Hepatocyte (in vitro differentiated cells): ENCODE data around the gene TRAF1.

Experiments
- EZH2 ChIP-seq: fragments of 200-600 bp; sonication (generic); IDR thresholded peaks from 2 replicates; pipeline ENCODE4 v1.6.1; 2016; ENCODE audit warnings: antibody characterized with exemption, mild to moderate bottlenecking, borderline replicate concordance
- EZH2phosphoT487 ChIP-seq: fragments of 200-600 bp; sonication (generic); IDR thresholded peaks from one replicate; pipeline ENCODE4 v1.6.1; 2018; ENCODE audit warnings: antibody characterized with exemption, mild to moderate bottlenecking, low read depth, moderate library complexity; ENCODE audit not compliant: unreplicated experiment, severe bottlenecking
- TF ChIP-seq, protein P1 (sequence below): fragments of 200-600 bp; sonication (generic); IDR thresholded peaks from 2 replicates; pipeline ENCODE4 v1.5.1; 2016; ENCODE audit warnings: antibody characterized with exemption, mild to moderate bottlenecking; ENCODE audit not compliant: poor library complexity

DNA sequence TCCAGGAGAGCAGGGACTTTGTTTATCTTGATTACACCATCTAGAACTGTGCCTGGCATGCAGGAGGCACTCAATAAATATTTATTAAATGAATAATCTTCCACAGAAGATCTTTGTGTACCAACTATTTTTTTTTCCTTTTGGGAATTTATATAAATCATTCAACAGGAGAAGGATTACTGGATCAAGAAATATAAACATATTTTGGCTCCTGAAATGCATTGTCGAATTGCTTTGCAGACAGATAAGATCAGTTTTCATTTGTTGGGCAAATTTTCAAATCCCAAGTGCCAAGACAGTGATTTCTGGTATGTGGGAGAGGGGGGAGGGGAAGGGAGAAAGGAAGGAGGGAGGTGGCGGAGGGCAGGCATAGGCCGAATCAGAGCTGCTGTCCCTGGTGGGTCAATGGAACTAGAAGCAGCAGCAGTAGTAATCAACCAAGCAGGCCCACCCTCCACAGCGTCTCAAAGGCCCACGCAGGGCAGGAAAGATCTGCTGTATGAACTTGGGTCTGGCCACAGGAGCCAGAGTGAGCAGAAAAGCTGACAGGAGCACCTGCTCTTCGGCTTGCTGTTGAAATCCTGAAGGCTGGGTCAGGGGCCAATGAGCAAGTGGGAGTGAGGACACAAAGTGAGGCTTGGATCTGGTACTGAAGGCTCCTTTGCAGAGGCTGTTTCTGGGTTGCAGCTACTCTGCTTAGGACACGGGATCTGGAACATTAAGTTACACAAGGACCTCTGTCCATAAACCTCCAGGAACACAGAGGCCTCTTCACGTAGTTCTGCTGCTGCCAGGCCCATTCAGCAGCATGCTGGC, 15.8 kb upstream of the TRAF1 start:
- TF ChIP-seq, protein P1, sequence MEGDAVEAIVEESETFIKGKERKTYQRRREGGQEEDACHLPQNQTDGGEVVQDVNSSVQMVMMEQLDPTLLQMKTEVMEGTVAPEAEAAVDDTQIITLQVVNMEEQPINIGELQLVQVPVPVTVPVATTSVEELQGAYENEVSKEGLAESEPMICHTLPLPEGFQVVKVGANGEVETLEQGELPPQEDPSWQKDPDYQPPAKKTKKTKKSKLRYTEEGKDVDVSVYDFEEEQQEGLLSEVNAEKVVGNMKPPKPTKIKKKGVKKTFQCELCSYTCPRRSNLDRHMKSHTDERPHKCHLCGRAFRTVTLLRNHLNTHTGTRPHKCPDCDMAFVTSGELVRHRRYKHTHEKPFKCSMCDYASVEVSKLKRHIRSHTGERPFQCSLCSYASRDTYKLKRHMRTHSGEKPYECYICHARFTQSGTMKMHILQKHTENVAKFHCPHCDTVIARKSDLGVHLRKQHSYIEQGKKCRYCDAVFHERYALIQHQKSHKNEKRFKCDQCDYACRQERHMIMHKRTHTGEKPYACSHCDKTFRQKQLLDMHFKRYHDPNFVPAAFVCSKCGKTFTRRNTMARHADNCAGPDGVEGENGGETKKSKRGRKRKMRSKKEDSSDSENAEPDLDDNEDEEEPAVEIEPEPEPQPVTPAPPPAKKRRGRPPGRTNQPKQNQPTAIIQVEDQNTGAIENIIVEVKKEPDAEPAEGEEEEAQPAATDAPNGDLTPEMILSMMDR: no peak
- TF ChIP-seq EZH2 (no peak), EZH2phosphoT487 (no peak)
